MCF 10A (cell line): Measurements from ENCODE around the gene BICRAL. TPM values are rescaled to one million over a fixed set of nuclear protein-coding genes. Genes with fewer than 3 reads are reported as not detected.

Source experiments
- BruUV-seq: library from RNA; stranded (reverse); fragments of 400-500 nt; replicated peaks from 2 replicates; lab custom pipeline; 2021; lab: Mats Ljungman, UMichigan
- CTCF ChIA-PET: fragments of 300-600 bp; sonication (Branson Sonifier 250); formaldehyde crosslinking; extraction: SDS; loops from one replicate; lab custom pipeline; 2021; ENCODE audit warnings: antibody characterized with exemption, inconsistent platforms; lab: Yijun Ruan, JAX
- POLR2A ChIA-PET: fragments of 300-600, 350-650 bp; sonication (Branson Sonifier 250); formaldehyde crosslinking; extraction: SDS; loops from one replicate; lab custom pipeline; 2020; ENCODE audit warnings: antibody characterized with exemption, inconsistent platforms; lab: Yijun Ruan, JAX
- DNase-seq: peaks from one replicate; pipeline ENCODE4 v3.0.0-alpha.2; 2018; ENCODE audit not compliant: unreplicated experiment
- H3K27ac Mint-ChIP-seq: one replicate; pipeline ENCODE4 v1.8.0; 2022; ENCODE audit warnings: mild to moderate bottlenecking, low read depth, mixed read lengths; ENCODE audit not compliant: unreplicated experiment
- H3K27me3 Mint-ChIP-seq: one replicate; pipeline ENCODE4 v1.8.0; 2022; ENCODE audit warnings: mixed read lengths; ENCODE audit not compliant: insufficient read depth, unreplicated experiment
- H3K36me3 Mint-ChIP-seq: one replicate; pipeline ENCODE4 v1.8.0; 2022; ENCODE audit warnings: mild to moderate bottlenecking, moderate library complexity, mixed read lengths; ENCODE audit not compliant: insufficient read depth, unreplicated experiment
- H3K4me1 Mint-ChIP-seq: one replicate; pipeline ENCODE4 v1.8.0; 2022; ENCODE audit warnings: mixed read lengths; ENCODE audit not compliant: insufficient read depth, unreplicated experiment
- H3K4me3 Mint-ChIP-seq: one replicate; pipeline ENCODE4 v1.8.0; 2022; ENCODE audit warnings: mild to moderate bottlenecking, moderate library complexity, mixed read lengths; ENCODE audit not compliant: unreplicated experiment
- H3K9me3 Mint-ChIP-seq: one replicate; pipeline ENCODE4 v1.8.0; 2022; ENCODE audit warnings: mixed read lengths; ENCODE audit not compliant: unreplicated experiment
- intact Hi-C: fragments of 100-400 bp; cut with micrococcal nuclease; formaldehyde crosslinking; loops from 2 replicates; pipeline ENCODE4 v1.14.1; 2022
- total RNA-seq: library from RNA; stranded (reverse); gene quantifications from 2 replicates; pipeline ENCODE4 v1.2.3, GENCODE V29; 2022
- TF ChIP-seq, protein P1 (sequence below): fragments of 200-600 bp; IDR thresholded peaks from one replicate; pipeline ENCODE4 v1.8.0; 2022; ENCODE audit warnings: antibody characterized with exemption, mild to moderate bottlenecking; ENCODE audit not compliant: unreplicated experiment

The BICRAL gene
- total RNA-seq, 1 experiment from 2014 or later: 9.8 TPM

DNA sequence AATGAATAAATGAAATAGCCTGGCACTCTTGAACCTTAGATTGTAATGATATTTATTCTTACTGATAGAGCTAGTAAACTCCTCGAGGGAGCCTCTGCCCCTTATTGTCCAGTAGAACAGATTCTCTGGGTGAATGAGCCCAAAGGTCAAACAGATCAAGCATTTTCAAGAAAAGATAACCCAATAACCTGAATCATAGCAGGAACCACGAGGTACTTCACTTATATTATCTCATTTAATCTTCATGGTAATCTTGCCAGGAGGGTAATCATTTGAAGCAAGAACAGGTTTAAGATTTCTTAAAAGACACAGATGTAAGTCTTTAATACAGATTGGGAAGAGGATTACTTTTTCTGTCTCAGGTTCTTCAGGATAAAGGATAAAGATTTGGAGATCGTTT lies 18.9 kb upstream of the BICRAL start:
- no peak overlapping the region for H3K4me3 Mint-ChIP-seq
- intact Hi-C loops: no loop called here
- H3K36me3 Mint-ChIP-seq: peaks cover 12% of the 10 kb centered on the region
- no peaks in the 10 kb centered on the region for H3K27me3 Mint-ChIP-seq
- no peaks in the 10 kb centered on the region for H3K9me3 Mint-ChIP-seq
- CTCF ChIA-PET: no interaction called here
- POLR2A ChIA-PET: interaction anchor here (0.6 to 2.5 kb wide), 4 partner anchors 13 to 279 kb away, joined by 3 to 10 read pairs (median 4); partner anchors contain the start of gene BICRAL
- DNase-seq: no peak
- H3K27ac Mint-ChIP-seq: no peak overlapping the region
- no TSS peak for BruUV-seq
- TF ChIP-seq, protein P1, sequence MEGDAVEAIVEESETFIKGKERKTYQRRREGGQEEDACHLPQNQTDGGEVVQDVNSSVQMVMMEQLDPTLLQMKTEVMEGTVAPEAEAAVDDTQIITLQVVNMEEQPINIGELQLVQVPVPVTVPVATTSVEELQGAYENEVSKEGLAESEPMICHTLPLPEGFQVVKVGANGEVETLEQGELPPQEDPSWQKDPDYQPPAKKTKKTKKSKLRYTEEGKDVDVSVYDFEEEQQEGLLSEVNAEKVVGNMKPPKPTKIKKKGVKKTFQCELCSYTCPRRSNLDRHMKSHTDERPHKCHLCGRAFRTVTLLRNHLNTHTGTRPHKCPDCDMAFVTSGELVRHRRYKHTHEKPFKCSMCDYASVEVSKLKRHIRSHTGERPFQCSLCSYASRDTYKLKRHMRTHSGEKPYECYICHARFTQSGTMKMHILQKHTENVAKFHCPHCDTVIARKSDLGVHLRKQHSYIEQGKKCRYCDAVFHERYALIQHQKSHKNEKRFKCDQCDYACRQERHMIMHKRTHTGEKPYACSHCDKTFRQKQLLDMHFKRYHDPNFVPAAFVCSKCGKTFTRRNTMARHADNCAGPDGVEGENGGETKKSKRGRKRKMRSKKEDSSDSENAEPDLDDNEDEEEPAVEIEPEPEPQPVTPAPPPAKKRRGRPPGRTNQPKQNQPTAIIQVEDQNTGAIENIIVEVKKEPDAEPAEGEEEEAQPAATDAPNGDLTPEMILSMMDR: no peak
- peaks cover 11% of the 10 kb centered on the region for H3K4me1 Mint-ChIP-seq

DNA sequence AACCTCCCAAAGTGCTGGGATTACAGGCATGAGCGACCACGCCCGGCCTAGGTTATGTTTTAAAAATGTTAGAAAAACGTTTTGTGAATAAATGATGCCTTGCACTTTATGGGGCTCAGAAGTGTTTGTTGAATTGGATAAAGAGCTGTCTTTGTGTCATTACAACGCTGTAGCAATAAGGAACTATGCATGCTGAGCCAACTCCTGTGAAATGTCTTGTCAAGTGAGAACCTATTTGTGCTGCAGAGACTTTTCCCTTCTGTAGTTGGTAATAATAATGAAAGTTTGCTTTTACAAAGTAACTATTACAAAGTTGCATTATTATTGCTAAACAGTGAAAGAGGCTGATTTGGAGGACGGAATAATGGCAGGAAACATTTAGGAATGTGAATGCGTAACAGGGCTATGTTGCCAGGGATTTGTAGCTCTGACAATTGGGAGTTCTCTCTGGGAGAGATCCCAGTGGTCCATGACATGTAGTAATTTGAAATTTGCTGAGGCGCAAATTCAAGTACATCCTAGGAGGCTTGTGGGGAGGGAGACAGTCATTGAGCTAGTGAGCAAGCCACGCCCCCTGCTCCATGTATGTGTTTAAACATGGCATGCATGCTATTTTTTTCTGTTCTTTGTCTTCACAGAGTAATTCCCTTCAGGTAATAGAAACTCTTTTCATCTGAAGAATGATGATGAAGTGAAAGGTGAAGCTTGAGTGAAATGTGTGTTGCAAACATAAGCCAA lies 16.8 kb upstream of the BICRAL start:
- peaks cover 11% of the 10 kb centered on the region for H3K4me1 Mint-ChIP-seq
- ChIA-PET CTCF (no interaction called here), POLR2A (interaction anchor here (0.7 to 6.7 kb wide), 5 partner anchors 16 to 527 kb away, joined by 3 to 37 read pairs (median 17); partner anchors contain the start of genes BICRAL and TBCC)
- intact Hi-C loops: no loop called here
- H3K36me3 Mint-ChIP-seq: peaks cover 7% of the 10 kb centered on the region
- no peak overlapping the region for H3K4me3 Mint-ChIP-seq
- no TSS peak for BruUV-seq
- H3K27me3 Mint-ChIP-seq: no peaks in the 10 kb centered on the region
- TF ChIP-seq, protein P1: no peak
- DNase-seq: no peak
- peak overlapping the region; percentile 79 for H3K27ac Mint-ChIP-seq
- no peaks in the 10 kb centered on the region for H3K9me3 Mint-ChIP-seq

DNA sequence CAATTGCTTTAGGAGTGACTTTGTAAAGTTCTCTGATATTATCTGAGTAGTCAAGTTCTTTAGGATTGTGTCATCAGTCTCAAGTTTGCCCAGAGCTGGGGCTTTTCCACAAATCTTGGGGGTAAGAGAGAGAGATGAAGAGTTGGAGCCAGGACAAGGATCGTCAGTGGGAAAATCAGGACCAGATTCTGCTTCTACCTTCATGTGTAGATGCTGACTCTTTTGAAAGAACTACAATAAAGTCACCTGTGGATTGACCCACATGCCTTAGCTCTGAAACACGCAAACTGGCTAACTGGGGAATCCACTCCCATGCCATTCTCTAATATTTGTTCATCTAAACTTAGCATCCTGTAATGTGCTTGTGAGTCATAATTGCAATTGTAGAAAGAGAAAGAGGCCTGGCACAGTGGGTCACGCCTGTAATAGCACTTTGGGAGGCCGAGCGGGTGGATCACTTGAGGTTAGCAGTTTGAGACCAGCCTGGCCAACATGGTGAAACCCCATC lies 15.6 kb upstream of the BICRAL start:
- peak; percentile 61 for DNase-seq
- CTCF ChIA-PET: no interaction called here
- H3K36me3 Mint-ChIP-seq: peaks cover 5% of the 10 kb centered on the region
- BruUV-seq: no TSS peak
- H3K9me3 Mint-ChIP-seq: no peaks in the 10 kb centered on the region
- H3K4me3 Mint-ChIP-seq: no peak overlapping the region
- intact Hi-C loops: no loop called here
- peak overlapping the region; percentile 79 for H3K27ac Mint-ChIP-seq
- no peaks in the 10 kb centered on the region for H3K27me3 Mint-ChIP-seq
- H3K4me1 Mint-ChIP-seq: peaks cover 11% of the 10 kb centered on the region
- POLR2A ChIA-PET: interaction anchor here (0.7 to 6.7 kb wide), 6 partner anchors 10 to 331 kb away, joined by 3 to 37 read pairs (median 11); partner anchors contain the start of genes BICRAL and TBCC
- TF ChIP-seq, protein P1: no peak

DNA sequence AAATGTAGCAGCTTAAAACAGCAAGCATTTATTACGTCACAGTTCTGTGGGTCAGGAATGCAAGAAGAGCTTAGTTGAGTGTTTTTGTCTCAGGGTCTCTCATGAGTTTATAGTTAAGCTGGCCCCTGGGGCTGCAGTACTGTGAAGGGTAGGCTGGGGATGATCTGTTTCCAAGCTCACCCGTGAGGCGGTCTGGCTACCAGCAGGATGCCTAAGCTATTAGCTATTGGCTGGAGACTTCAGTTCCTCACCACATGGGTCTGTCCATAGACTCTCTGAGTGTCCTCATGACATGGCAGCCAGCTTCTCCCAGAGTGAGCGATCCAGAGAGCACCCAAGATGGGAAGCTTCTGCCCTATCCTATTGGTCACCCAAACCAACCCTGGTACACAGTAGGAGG lies 12.8 kb upstream of the BICRAL start:
- Mint-ChIP-seq H3K4me3 (no peak overlapping the region), H3K4me1 (peaks cover 13% of the 10 kb centered on the region), H3K9me3 (no peaks in the 10 kb centered on the region), H3K36me3 (peaks cover 6% of the 10 kb centered on the region), H3K27ac (no peak overlapping the region), H3K27me3 (no peaks in the 10 kb centered on the region)
- ChIA-PET POLR2A (interaction anchor here (0.8 to 6.7 kb wide), 4 partner anchors 12 to 23 kb away, joined by 3 to 37 read pairs (median 6); partner anchors contain the start of gene TBCC), CTCF (interaction anchor here (0.6 kb wide), 1 partner anchor 12 kb away, joined by 3 read pairs; no protein-coding TSS in a partner anchor)
- DNase-seq: no peak
- TF ChIP-seq, protein P1: no peak
- intact Hi-C loops: no loop called here
- no TSS peak for BruUV-seq
